Fibroblast of lung (primary cell): Measurements from ENCODE around the gene CAMSAP3. TPM values are rescaled to one million over a fixed set of nuclear protein-coding genes. Genes with fewer than 3 reads are reported as not detected.

Experiments
- DNase-seq, 2 donors: peaks; one replicate each; pipeline versions ENCODE4 v3.0.0 to v3.0.0-alpha.2; 2010; ENCODE audit warnings: low read depth in 2 of 2
- H2AFZ ChIP-seq: 2 replicates; pipeline ENCODE4 v1.5.1; 2012; ENCODE audit warnings: low read length, control low read depth, inconsistent platforms
- H3K27ac ChIP-seq: 2 replicates; pipeline ENCODE4 v1.5.1; 2011; ENCODE audit warnings: low read length, control low read depth; ENCODE audit not compliant: insufficient read depth
- H3K27me3 ChIP-seq: 2 replicates; pipeline ENCODE4 v1.5.1; 2011; ENCODE audit warnings: mild to moderate bottlenecking, low read length; ENCODE audit not compliant: control insufficient read depth, insufficient read depth
- H3K36me3 ChIP-seq: 2 replicates; pipeline ENCODE4 v1.5.1; 2011; ENCODE audit warnings: low read length; ENCODE audit not compliant: control insufficient read depth, insufficient read depth
- H3K4me1 ChIP-seq: 2 replicates; pipeline ENCODE4 v1.5.1; 2011; ENCODE audit warnings: low read length; ENCODE audit not compliant: control insufficient read depth, insufficient read depth; ENCODE audit errors: extremely low read depth
- H3K4me2 ChIP-seq: 2 replicates; pipeline ENCODE4 v1.5.1; 2011; ENCODE audit warnings: low read length, control low read depth; ENCODE audit not compliant: insufficient read depth; ENCODE audit errors: extremely low read depth
- H3K4me3 ChIP-seq, 4 experiments: fragments of 200-600 bp in 1 of 4; sonication (generic) in 1 of 4; replicated peaks in 1 of 4; 2 replicates each; pipeline ENCODE4 v1.5.1; 2011 to 2016; ENCODE audit warnings: low read length in 4 of 4, low read depth in 3 of 4, mild to moderate bottlenecking in 3 of 4, control low read depth in 2 of 4, inconsistent platforms in 1 of 4, mixed read lengths in 1 of 4; ENCODE audit not compliant: insufficient read depth in 1 of 4; ENCODE audit errors: control extremely low read depth in 1 of 4
- H3K79me2 ChIP-seq: 2 replicates; pipeline ENCODE4 v1.5.1; 2012; ENCODE audit warnings: mild to moderate bottlenecking, low read length, inconsistent platforms; ENCODE audit not compliant: control insufficient read depth, insufficient read depth
- H3K9ac ChIP-seq: 2 replicates; pipeline ENCODE4 v1.5.1; 2011; ENCODE audit warnings: mild to moderate bottlenecking, low read length, control low read depth; ENCODE audit not compliant: insufficient read depth
- H3K9me3 ChIP-seq: 2 replicates; pipeline ENCODE4 v1.5.1; 2012; ENCODE audit warnings: low read depth, low read length; ENCODE audit not compliant: control insufficient read depth, insufficient read depth
- H4K20me1 ChIP-seq: 2 replicates; pipeline ENCODE4 v1.5.1; 2011; ENCODE audit warnings: low read length; ENCODE audit not compliant: control insufficient read depth, insufficient read depth; ENCODE audit errors: extremely low read depth
- EZH2 ChIP-seq: IDR thresholded peaks from 2 replicates; pipeline ENCODE4 v1.5.1; 2012; ENCODE audit warnings: low read length, control low read depth, mild to moderate bottlenecking; ENCODE audit errors: missing control alignments
- polyA plus RNA-seq, 2 donors: library from polyadenylated mRNA; depleted of rRNA in 1 of 2; stranded (reverse) in 1 of 2; unstranded in 1 of 2; fragments of >200 nt; gene quantifications; 2 replicates each; pipeline ENCODE4 v1.2.1, GENCODE V29; 2011 to 2012; ENCODE audit warnings: missing spikeins in 1 of 2
- total RNA-seq: library from RNA; depleted of rRNA; stranded (reverse); fragments of >200 nt; gene quantifications from 2 replicates; pipeline ENCODE4 v1.2.1, GENCODE V29; 2014
- TF ChIP-seq, protein P1 (sequence below), 2 donors: IDR thresholded peaks in 1 of 2; conservative IDR thresholded peaks in 1 of 2; 1 replicate in 1 of 2; 2 replicates in 1 of 2; pipeline ENCODE4 v1.5.1; 2011 to 2012; ENCODE audit warnings: low read length in 2 of 2, control low read depth in 1 of 2, inconsistent platforms in 1 of 2, low read depth in 1 of 2, mild to moderate bottlenecking in 1 of 2

Gene CAMSAP3
- total and polyA plus RNA-seq, 2 donors (not counting 1 experiment from before 2014, with no cell fraction given) = not detected

DNA sequence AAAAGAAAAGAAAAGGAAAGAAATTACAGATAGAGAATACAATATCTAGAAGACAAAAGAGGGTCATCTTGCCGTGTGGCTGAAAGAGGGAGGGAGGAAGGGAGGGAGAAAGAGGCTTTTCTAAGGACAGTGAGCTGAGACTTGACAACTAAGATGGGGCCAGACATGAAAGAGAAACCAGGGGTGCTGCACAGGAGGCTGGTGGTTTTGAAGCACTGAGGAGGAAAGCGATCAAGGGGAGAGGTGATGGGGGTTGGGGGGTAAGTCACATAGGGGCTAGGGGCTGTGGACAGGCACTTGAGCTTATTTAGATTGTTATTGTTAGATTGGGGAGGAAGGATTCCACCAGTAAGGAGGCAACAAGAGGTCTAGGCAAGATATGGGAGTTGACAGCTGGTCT, 42.9 kb upstream of the CAMSAP3 start:
- Histone ChIP-seq H3K4me3 (no peak overlapping the region), H3K79me2 (no peaks in the 10 kb centered on the region), H3K9me3 (no peaks in the 10 kb centered on the region), H3K4me2 (no peak overlapping the region), H3K27me3 (no peaks in the 10 kb centered on the region), H3K36me3 (peaks cover 24% of the 10 kb centered on the region), H2AFZ (no peak overlapping the region), H4K20me1 (no peaks in the 10 kb centered on the region), H3K27ac (no peak overlapping the region), H3K4me1 (no peaks in the 10 kb centered on the region), H3K9ac (no peak overlapping the region)
- TF ChIP-seq EZH2 = no peak
- TF ChIP-seq, protein P1, sequence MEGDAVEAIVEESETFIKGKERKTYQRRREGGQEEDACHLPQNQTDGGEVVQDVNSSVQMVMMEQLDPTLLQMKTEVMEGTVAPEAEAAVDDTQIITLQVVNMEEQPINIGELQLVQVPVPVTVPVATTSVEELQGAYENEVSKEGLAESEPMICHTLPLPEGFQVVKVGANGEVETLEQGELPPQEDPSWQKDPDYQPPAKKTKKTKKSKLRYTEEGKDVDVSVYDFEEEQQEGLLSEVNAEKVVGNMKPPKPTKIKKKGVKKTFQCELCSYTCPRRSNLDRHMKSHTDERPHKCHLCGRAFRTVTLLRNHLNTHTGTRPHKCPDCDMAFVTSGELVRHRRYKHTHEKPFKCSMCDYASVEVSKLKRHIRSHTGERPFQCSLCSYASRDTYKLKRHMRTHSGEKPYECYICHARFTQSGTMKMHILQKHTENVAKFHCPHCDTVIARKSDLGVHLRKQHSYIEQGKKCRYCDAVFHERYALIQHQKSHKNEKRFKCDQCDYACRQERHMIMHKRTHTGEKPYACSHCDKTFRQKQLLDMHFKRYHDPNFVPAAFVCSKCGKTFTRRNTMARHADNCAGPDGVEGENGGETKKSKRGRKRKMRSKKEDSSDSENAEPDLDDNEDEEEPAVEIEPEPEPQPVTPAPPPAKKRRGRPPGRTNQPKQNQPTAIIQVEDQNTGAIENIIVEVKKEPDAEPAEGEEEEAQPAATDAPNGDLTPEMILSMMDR (conservative IDR thresholded peaks at IDR 0.05 in 1 of 2, IDR thresholded peaks at IDR 0.05 in 1 of 2; ENCODE audit: low read depth in 1 of 2, low read length in 2 of 2) = no peak
- no peak for DNase-seq

DNA sequence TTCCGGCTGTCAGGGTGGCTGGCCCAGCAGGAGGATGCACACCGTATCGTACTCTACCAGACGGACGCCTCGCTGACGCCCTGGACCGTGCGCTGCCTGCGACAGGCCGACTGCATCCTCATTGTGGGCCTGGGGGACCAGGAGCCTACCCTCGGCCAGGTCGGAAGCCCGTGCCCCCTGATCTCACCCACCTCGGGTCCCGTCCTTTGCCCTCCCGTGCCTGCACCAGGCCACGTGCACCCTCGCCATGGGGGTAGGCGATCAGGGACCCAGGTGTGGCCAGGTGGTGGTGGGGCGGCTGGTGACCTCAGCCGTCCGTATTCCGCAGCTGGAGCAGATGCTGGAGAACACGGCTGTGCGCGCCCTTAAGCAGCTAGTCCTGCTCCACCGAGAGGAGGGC, 41.1 kb upstream of the CAMSAP3 start:
- H3K4me3 ChIP-seq = no peak overlapping the region
- no peak overlapping the region for H3K27ac ChIP-seq
- no peak overlapping the region for H2AFZ ChIP-seq
- H3K9me3 ChIP-seq = no peaks in the 10 kb centered on the region
- no peaks in the 10 kb centered on the region for H3K79me2 ChIP-seq
- no peaks in the 10 kb centered on the region for H4K20me1 ChIP-seq
- no peaks in the 10 kb centered on the region for H3K4me1 ChIP-seq
- H3K9ac ChIP-seq = no peak overlapping the region
- TF ChIP-seq, protein P1 (conservative IDR thresholded peaks at IDR 0.05 in 1 of 2, IDR thresholded peaks at IDR 0.05 in 1 of 2; ENCODE audit: low read depth in 1 of 2, low read length in 2 of 2) = no peak
- TF ChIP-seq EZH2 = no peak
- H3K27me3 ChIP-seq = no peaks in the 10 kb centered on the region
- H3K4me2 ChIP-seq = no peak overlapping the region
- H3K36me3 ChIP-seq = peaks cover 35% of the 10 kb centered on the region
- no peak for DNase-seq

DNA sequence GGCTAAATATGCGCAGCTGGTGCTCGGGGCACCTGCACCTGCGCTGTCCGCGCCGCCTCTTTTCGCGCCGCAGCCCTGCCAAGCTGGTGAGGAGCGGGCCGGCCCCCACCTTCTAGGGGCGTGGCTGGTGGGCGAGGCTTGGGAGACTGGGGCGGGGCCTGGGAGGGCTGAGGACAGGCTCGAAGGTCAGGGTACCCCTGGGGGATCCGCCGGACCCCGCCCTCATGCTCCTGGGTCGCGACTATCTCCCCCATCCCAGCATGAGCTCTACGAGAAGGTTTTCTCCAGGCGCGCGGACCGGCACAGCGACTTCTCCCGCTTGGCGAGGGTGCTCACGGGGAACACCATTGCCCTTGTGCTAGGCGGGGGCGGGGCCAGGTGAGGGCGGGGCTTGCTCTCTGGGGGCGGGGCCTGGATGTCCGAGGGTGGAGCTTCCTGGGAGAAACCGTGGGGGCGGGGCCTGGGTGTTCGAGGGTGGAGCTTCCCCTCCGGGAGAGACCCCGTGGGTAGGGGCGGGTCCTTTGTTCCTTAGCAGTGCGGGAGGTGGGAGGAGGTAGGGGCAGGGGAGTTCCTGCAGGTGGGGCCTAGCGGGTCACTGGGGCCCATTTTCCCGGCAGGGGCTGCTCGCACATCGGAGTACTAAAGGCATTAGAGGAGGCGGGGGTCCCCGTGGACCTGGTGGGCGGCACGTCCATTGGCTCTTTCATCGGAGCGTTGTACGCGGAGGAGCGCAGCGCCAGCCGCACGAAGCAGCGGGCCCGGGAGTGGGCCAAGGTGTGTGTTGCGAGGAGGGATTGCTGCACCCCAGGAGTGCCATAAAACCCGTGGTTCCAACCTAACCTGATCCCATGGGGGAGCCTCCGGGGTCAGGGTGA, 40.4 kb upstream of the CAMSAP3 start:
- no peak overlapping the region for H2AFZ ChIP-seq
- no peaks in the 10 kb centered on the region for H4K20me1 ChIP-seq
- no peak overlapping the region for H3K4me2 ChIP-seq
- H3K9ac ChIP-seq = no peak overlapping the region
- no peak for DNase-seq
- H3K36me3 ChIP-seq = peaks cover 30% of the 10 kb centered on the region
- no peak overlapping the region for H3K4me3 ChIP-seq
- H3K4me1 ChIP-seq = no peaks in the 10 kb centered on the region
- no peaks in the 10 kb centered on the region for H3K79me2 ChIP-seq
- H3K27me3 ChIP-seq = no peaks in the 10 kb centered on the region
- TF ChIP-seq, protein P1 (conservative IDR thresholded peaks at IDR 0.05 in 1 of 2, IDR thresholded peaks at IDR 0.05 in 1 of 2; ENCODE audit: low read depth in 1 of 2, low read length in 2 of 2) = no peak
- TF ChIP-seq EZH2 = no peak
- no peak overlapping the region for H3K27ac ChIP-seq
- no peaks in the 10 kb centered on the region for H3K9me3 ChIP-seq
